DOHH2 (cell line): ENCODE data around the gene MYO5C.

Experiments used
- H3F3A ChIP-seq: fragments of 200-600 bp; sonication (generic), shearing (Covaris generic); 2 replicates; pipeline ENCODE4 v1.6.0; 2016; ENCODE audit warnings: antibody characterized with exemption, mild to moderate bottlenecking; ENCODE audit not compliant: control insufficient read depth, insufficient read depth
- H3K27ac ChIP-seq: fragments of 200-600 bp; sonication (generic); 2 replicates; pipeline ENCODE4 v1.5.1; 2014; ENCODE audit warnings: low read depth, mild to moderate bottlenecking, low read length, moderate library complexity
- H3K27me3 ChIP-seq: fragments of 200-600 bp; sonication (generic); 2 replicates; pipeline ENCODE4 v1.6.1; 2014; ENCODE audit warnings: mild to moderate bottlenecking, low read length, mixed read lengths; ENCODE audit not compliant: control insufficient read depth
- H3K36me3 ChIP-seq: fragments of 200-600 bp; sonication (generic); 2 replicates; pipeline ENCODE4 v1.6.1; 2014; ENCODE audit warnings: mild to moderate bottlenecking, low read length, moderate library complexity, mixed read lengths; ENCODE audit not compliant: control insufficient read depth
- H3K4me1 ChIP-seq: fragments of 200-600 bp; sonication (generic); 2 replicates; pipeline ENCODE4 v1.6.1; 2014; ENCODE audit warnings: mild to moderate bottlenecking, low read length, mixed read lengths; ENCODE audit not compliant: control insufficient read depth
- H3K4me2 ChIP-seq: fragments of 200-600 bp; sonication (generic); 2 replicates; pipeline ENCODE4 v1.6.0; 2014; ENCODE audit warnings: mild to moderate bottlenecking, low read length, moderate library complexity
- H3K4me3 ChIP-seq: fragments of 200-600 bp; sonication (generic); 2 replicates; pipeline ENCODE4 v1.5.1; 2014; ENCODE audit warnings: mild to moderate bottlenecking, low read length, mixed read lengths
- H3K79me2 ChIP-seq: fragments of 200-600 bp; sonication (generic); 2 replicates; pipeline ENCODE4 v1.6.1; 2014; ENCODE audit warnings: mild to moderate bottlenecking, low read length, mixed read lengths; ENCODE audit not compliant: control insufficient read depth
- H3K9me2 ChIP-seq: fragments of 200-600 bp; sonication (generic); replicated peaks from 2 replicates; pipeline ENCODE4 v1.6.1; 2014; ENCODE audit warnings: mild to moderate bottlenecking, low read length, mixed read lengths; ENCODE audit not compliant: control insufficient read depth
- H3K9me3 ChIP-seq: fragments of 200-600 bp; sonication (generic); 2 replicates; pipeline ENCODE4 v1.6.1; 2014; ENCODE audit warnings: antibody characterized with exemption, low read length, mixed read lengths; ENCODE audit not compliant: control insufficient read depth, insufficient read depth
- H4K20me1 ChIP-seq: fragments of 200-600 bp; sonication (generic); 2 replicates; pipeline ENCODE4 v1.6.0; 2014; ENCODE audit warnings: low read depth, mild to moderate bottlenecking, antibody characterized with exemption, low read length, moderate library complexity; ENCODE audit not compliant: control insufficient read depth, insufficient read depth
- EZH2phosphoT487 ChIP-seq: fragments of 200-600 bp; sonication (generic); IDR thresholded peaks from 2 replicates; pipeline ENCODE4 v1.6.1; 2017; ENCODE audit warnings: borderline replicate concordance, mild to moderate bottlenecking, antibody characterized with exemption, low read length, moderate library complexity, mixed read lengths
- TF ChIP-seq, protein P1 (sequence below): fragments of 200-600 bp; sonication (generic); IDR thresholded peaks from one replicate; pipeline ENCODE4 v1.5.1; 2014; ENCODE audit warnings: antibody characterized with exemption, mild to moderate bottlenecking, low read depth, low read length; ENCODE audit not compliant: poor library complexity, severe bottlenecking

Gene MYO5C

GRCh38 chr15:52254391-52254790, 41.2 kb downstream of the MYO5C start:
- peak overlapping the region; percentile 16 for H3K27ac ChIP-seq
- H3K36me3 ChIP-seq, result no peaks in the 10 kb centered on the region
- no peaks in the 10 kb centered on the region for H3K79me2 ChIP-seq
- H3K4me3 ChIP-seq, result peak overlapping the region; percentile 46; the same call in 1 of the 2 replicates
- H4K20me1 ChIP-seq, result no peaks in the 10 kb centered on the region
- H3K4me2 ChIP-seq, result peak overlapping the region; percentile 61
- H3F3A ChIP-seq, result peaks cover 13% of the 10 kb centered on the region
- peaks cover 34% of the 10 kb centered on the region for H3K4me1 ChIP-seq
- no peaks in the 10 kb centered on the region for H3K9me3 ChIP-seq
- H3K27me3 ChIP-seq, result no peaks in the 10 kb centered on the region
- H3K9me2 ChIP-seq, result no peaks in the 10 kb centered on the region
- no peak for TF ChIP-seq EZH2phosphoT487
- TF ChIP-seq, protein P1, sequence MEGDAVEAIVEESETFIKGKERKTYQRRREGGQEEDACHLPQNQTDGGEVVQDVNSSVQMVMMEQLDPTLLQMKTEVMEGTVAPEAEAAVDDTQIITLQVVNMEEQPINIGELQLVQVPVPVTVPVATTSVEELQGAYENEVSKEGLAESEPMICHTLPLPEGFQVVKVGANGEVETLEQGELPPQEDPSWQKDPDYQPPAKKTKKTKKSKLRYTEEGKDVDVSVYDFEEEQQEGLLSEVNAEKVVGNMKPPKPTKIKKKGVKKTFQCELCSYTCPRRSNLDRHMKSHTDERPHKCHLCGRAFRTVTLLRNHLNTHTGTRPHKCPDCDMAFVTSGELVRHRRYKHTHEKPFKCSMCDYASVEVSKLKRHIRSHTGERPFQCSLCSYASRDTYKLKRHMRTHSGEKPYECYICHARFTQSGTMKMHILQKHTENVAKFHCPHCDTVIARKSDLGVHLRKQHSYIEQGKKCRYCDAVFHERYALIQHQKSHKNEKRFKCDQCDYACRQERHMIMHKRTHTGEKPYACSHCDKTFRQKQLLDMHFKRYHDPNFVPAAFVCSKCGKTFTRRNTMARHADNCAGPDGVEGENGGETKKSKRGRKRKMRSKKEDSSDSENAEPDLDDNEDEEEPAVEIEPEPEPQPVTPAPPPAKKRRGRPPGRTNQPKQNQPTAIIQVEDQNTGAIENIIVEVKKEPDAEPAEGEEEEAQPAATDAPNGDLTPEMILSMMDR, result peak; percentile 55

DNA sequence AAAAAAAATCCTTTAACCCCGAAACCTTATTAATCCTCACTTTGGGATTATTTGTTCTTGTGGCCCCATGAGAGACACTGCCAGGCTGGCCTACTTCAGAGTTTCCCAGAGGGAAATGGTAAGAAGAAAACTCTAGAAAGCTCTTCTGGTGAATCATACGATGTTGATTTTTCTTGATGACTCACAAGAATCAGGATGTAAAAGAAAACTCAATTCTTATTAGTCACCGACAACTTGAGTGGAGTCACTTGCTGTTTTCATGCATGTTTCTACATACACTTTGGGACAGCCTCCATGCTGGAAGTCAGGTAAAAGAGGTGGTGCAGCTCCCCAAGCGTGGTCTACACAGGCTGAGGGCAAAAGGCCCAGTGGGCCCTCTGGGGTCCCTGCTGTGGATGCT, 42.8 kb downstream of the MYO5C start:
- no peaks in the 10 kb centered on the region for H3K9me3 ChIP-seq
- H3K4me1 ChIP-seq, result peaks cover 34% of the 10 kb centered on the region
- H3K4me3 ChIP-seq, result no peak overlapping the region
- no peaks in the 10 kb centered on the region for H3K27me3 ChIP-seq
- no peaks in the 10 kb centered on the region for H3K79me2 ChIP-seq
- no peaks in the 10 kb centered on the region for H4K20me1 ChIP-seq
- H3K27ac ChIP-seq, result no peak overlapping the region
- no peak overlapping the region for H3K4me2 ChIP-seq
- H3F3A ChIP-seq, result peaks cover 13% of the 10 kb centered on the region
- no peaks in the 10 kb centered on the region for H3K9me2 ChIP-seq
- TF ChIP-seq, protein P1, result no peak
- no peak for TF ChIP-seq EZH2phosphoT487
- no peaks in the 10 kb centered on the region for H3K36me3 ChIP-seq

GRCh38 chr15:52251144-52251860, 44.3 kb downstream of the MYO5C start:
- H3K79me2 ChIP-seq, result no peaks in the 10 kb centered on the region
- no peaks in the 10 kb centered on the region for H3K36me3 ChIP-seq
- no peaks in the 10 kb centered on the region for H3K9me2 ChIP-seq
- TF ChIP-seq EZH2phosphoT487, result no peak
- TF ChIP-seq, protein P1, result no peak
- H3K4me1 ChIP-seq, result peaks cover 24% of the 10 kb centered on the region
- H3K27me3 ChIP-seq, result no peaks in the 10 kb centered on the region
- H3F3A ChIP-seq, result peaks cover 13% of the 10 kb centered on the region
- no peaks in the 10 kb centered on the region for H4K20me1 ChIP-seq
- no peak overlapping the region for H3K4me2 ChIP-seq
- no peaks in the 10 kb centered on the region for H3K9me3 ChIP-seq
- H3K4me3 ChIP-seq, result no peak overlapping the region
- no peak overlapping the region for H3K27ac ChIP-seq
